Sigmoid colon (tissue), 7 donors: ENCODE measurements around the gene PDZD8. TPM values are rescaled to one million over a fixed set of nuclear protein-coding genes. Genes with fewer than 3 reads are reported as not detected.

Experiments
- DNase-seq: peaks from one replicate; pipeline ENCODE4 v3.0.0-alpha.2; 2019
- H3K27ac ChIP-seq, 4 donors: fragments of 200-600 bp; sonication (generic); one replicate each; pipeline ENCODE4 v1.5.1; 2016 to 2019; ENCODE audit warnings: mild to moderate bottlenecking in 1 of 4
- H3K27me3 ChIP-seq, 3 donors: fragments of 200-600 bp; sonication (generic); one replicate each; pipeline ENCODE4 v1.5.1; 2019; ENCODE audit warnings: mild to moderate bottlenecking in 1 of 3
- H3K36me3 ChIP-seq, 4 donors: fragments of 200-600 bp; sonication (generic); one replicate each; pipeline ENCODE4 v1.5.1; 2016 to 2019
- H3K4me1 ChIP-seq, 4 donors: fragments of 200-600 bp; sonication (generic); one replicate each; pipeline ENCODE4 v1.5.1; 2017 to 2019
- H3K4me3 ChIP-seq, 4 donors: fragments of 200-600 bp; sonication (generic); one replicate each; pipeline ENCODE4 v1.5.1; 2017 to 2019; ENCODE audit warnings: mild to moderate bottlenecking in 2 of 4, moderate library complexity in 1 of 4
- H3K9me3 ChIP-seq, 4 donors: fragments of 200-600 bp in 3 of 4; sonication (generic) in 3 of 4; one replicate each; pipeline versions ENCODE4 v1.5.1 to v1.6.1; 2013 to 2019
- EP300 ChIP-seq, 4 donors: sonication (generic); formaldehyde crosslinking; IDR thresholded peaks; one replicate each; pipeline ENCODE4 v1.6.1; 2017; ENCODE audit warnings: antibody characterized with exemption in 4 of 4
- POLR2A ChIP-seq, 2 donors: fragments of 450-650 bp; IDR thresholded peaks; one replicate each; pipeline ENCODE4 v1.6.1; 2016; ENCODE audit warnings: antibody characterized with exemption in 2 of 2, mild to moderate bottlenecking in 2 of 2, moderate library complexity in 2 of 2
- POLR2AphosphoS5 ChIP-seq, 4 donors: sonication (generic); formaldehyde crosslinking; IDR thresholded peaks; one replicate each; pipeline ENCODE4 v1.6.1; 2017; ENCODE audit warnings: antibody characterized with exemption in 4 of 4
- WGBS, 2 donors: extraction: QIAGEN DNeasy Blood & Tissue Kit; methylation state at CpG; one replicate each; pipeline ENCODE4 v1.1.7; 2013; 5-methylcytosine and 5-hydroxymethylcytosine counted together
- intact Hi-C: fragments of 100-400 bp; cut with DNase I; formaldehyde crosslinking; loops from one replicate; pipeline ENCODE4 v1.15.1; 2023
- polyA plus RNA-seq, 3 donors: library from polyadenylated mRNA; stranded (reverse); fragments of 200-250 nt; gene quantifications; one replicate each; pipeline ENCODE4 v1.2.3, GENCODE V29; 2013
- total RNA-seq, 4 donors: library from RNA; depleted of rRNA; stranded (reverse); fragments of >200 nt; gene quantifications; one replicate each; pipeline ENCODE4 v1.1.0, GENCODE V29; 2016
- TF ChIP-seq, protein P1 (sequence below), 4 experiments: fragments of 450-650 bp in 3 of 4; fragments of 200-600 bp in 1 of 4; IDR thresholded peaks; one replicate each; pipeline ENCODE4 v1.5.1; 2016 to 2019; ENCODE audit warnings: antibody characterized with exemption in 4 of 4, mild to moderate bottlenecking in 3 of 4, moderate library complexity in 2 of 4
- donor health status: healthy with polysubstance abuse.
- donor health status: Bipolar disorder and iron deficiency.
- donor health status: healthy.

The PDZD8 gene
- total and polyA plus RNA-seq, 7 donors: 3.5 to 34.3 (median 25.2) TPM

- H3K27ac ChIP-seq: no peak overlapping the region
- peaks cover 0 to 27% (median 13%) of the 10 kb centered on the region in 4 donors for H3K4me1 ChIP-seq
- no peaks in the 10 kb centered on the region for H3K27me3 ChIP-seq
- no peak for TF ChIP-seq POLR2A (IDR thresholded peaks at IDR 0.05)
- TF ChIP-seq, protein P1, sequence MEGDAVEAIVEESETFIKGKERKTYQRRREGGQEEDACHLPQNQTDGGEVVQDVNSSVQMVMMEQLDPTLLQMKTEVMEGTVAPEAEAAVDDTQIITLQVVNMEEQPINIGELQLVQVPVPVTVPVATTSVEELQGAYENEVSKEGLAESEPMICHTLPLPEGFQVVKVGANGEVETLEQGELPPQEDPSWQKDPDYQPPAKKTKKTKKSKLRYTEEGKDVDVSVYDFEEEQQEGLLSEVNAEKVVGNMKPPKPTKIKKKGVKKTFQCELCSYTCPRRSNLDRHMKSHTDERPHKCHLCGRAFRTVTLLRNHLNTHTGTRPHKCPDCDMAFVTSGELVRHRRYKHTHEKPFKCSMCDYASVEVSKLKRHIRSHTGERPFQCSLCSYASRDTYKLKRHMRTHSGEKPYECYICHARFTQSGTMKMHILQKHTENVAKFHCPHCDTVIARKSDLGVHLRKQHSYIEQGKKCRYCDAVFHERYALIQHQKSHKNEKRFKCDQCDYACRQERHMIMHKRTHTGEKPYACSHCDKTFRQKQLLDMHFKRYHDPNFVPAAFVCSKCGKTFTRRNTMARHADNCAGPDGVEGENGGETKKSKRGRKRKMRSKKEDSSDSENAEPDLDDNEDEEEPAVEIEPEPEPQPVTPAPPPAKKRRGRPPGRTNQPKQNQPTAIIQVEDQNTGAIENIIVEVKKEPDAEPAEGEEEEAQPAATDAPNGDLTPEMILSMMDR (IDR thresholded peaks at IDR 0.05): no peak
- no peak overlapping the region for H3K4me3 ChIP-seq
- DNase-seq: no peak
- intact Hi-C loops: loop anchor here (2.0 kb wide), 1 partner anchor 102 kb away; no protein-coding TSS in a partner anchor
- H3K9me3 ChIP-seq: no peaks in the 10 kb centered on the region
- H3K36me3 ChIP-seq: no peaks in the 10 kb centered on the region
Observed at GRCh38 chr10:117318909-117319308, 56.3 kb downstream of the PDZD8 start.

DNA sequence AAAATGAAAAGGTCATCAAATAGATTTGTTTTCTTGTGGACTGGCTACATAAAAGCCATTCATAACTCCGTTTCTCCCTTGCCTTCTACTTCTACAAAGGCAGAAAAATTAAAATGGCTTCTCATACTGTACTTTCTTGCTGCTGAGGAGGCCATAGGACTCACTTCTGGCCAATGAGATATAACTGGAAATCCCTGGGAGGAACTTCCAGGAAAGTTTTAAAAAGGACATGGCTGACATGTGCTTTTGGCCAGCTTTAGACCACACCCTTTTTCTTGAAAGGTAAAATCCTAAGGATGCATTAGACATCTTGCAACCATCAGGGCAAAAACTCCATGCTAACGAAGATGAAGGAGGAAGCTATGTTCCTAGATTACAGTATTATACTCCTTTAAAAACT, 58.5 kb downstream of the PDZD8 start:
- Histone ChIP-seq H3K36me3 (no peaks in the 10 kb centered on the region), H3K27ac (no peak overlapping the region), H3K4me3 (no peak overlapping the region), H3K9me3 (no peaks in the 10 kb centered on the region), H3K27me3 (no peaks in the 10 kb centered on the region), H3K4me1 (peaks cover 0 to 15% (median 7%) of the 10 kb centered on the region in 4 donors)
- no peak for TF ChIP-seq POLR2AphosphoS5 (IDR thresholded peaks at IDR 0.05)
- no peak for TF ChIP-seq EP300 (IDR thresholded peaks at IDR 0.05)
- TF ChIP-seq POLR2A (IDR thresholded peaks at IDR 0.05): no peak
- TF ChIP-seq, protein P1 (IDR thresholded peaks at IDR 0.05): no peak
- no peak for DNase-seq
- intact Hi-C loops: no loop called here
- 90 to 96% methylated on average over 2 of the region's 2 CpGs for WGBS, 2 donors

DNA sequence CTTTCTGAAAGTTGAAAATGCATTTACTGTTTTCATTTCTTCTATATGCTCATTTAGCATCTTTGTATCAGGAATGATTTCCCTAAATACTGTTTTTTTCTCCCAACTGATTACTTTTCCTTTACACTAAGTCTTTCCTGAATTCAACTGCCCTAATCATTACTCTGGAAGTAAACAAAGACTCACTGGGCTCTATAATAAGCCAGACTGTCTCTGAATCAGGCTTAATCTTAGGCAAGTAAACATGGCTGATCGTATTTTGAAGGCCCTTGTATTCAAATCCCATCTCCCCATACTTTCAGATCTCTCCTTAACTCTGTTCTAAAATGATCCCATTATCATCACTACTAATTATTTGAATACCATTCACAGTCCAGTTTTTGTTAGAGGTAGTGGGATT, 61.6 kb downstream of the PDZD8 start:
- 86 to 95% methylated on average over 1 of the region's 1 CpG for WGBS, 2 donors
- Histone ChIP-seq H3K27me3 (no peaks in the 10 kb centered on the region), H3K4me1 (peaks cover 0 to 9% (median 7%) of the 10 kb centered on the region in 4 donors), H3K27ac (no peak overlapping the region), H3K36me3 (no peaks in the 10 kb centered on the region), H3K9me3 (no peaks in the 10 kb centered on the region), H3K4me3 (no peak overlapping the region)
- TF ChIP-seq POLR2A (IDR thresholded peaks at IDR 0.05) (no peak), POLR2AphosphoS5 (IDR thresholded peaks at IDR 0.05) (no peak), EP300 (IDR thresholded peaks at IDR 0.05) (no peak)
- TF ChIP-seq, protein P1 (IDR thresholded peaks at IDR 0.05): no peak
- no peak for DNase-seq
- intact Hi-C loops: no loop called here

DNA sequence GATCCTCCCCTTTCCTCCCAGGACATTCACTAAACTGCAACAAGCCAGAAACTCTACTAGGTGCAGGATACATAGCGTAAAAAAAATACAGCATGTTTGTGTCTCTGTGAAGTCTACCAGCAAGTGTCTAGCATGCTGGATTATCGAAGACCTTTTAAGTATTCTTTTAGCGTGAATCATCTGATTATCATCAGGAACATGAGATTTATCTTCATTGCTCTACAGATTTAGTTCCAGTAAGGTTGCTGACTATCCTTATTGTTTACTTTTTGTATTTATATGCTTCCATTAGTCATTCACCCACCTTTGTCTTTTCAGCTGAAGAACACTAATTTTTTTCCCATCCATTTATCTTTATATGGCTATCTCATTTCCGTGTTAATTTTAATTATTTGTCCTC, 62.8 kb downstream of the PDZD8 start:
- Histone ChIP-seq H3K27me3 (no peaks in the 10 kb centered on the region), H3K4me3 (no peak overlapping the region), H3K27ac (no peak overlapping the region), H3K9me3 (no peaks in the 10 kb centered on the region), H3K4me1 (peaks cover 0 to 9% (median 7%) of the 10 kb centered on the region in 4 donors), H3K36me3 (no peaks in the 10 kb centered on the region)
- 94 to 97% methylated on average over 4 of the region's 4 CpGs for WGBS, 2 donors
- intact Hi-C loops: no loop called here
- TF ChIP-seq EP300 (IDR thresholded peaks at IDR 0.05) (no peak), POLR2A (IDR thresholded peaks at IDR 0.05) (no peak), POLR2AphosphoS5 (IDR thresholded peaks at IDR 0.05) (no peak)
- TF ChIP-seq, protein P1 (IDR thresholded peaks at IDR 0.05): no peak
- DNase-seq: no peak

GRCh38 chr10:117311261-117311660, 64.0 kb downstream of the PDZD8 start:
- TF ChIP-seq EP300 (IDR thresholded peaks at IDR 0.05) (no peak), POLR2AphosphoS5 (IDR thresholded peaks at IDR 0.05) (no peak)
- TF ChIP-seq, protein P1 (IDR thresholded peaks at IDR 0.05): no peak
- H3K9me3 ChIP-seq: no peaks in the 10 kb centered on the region
- DNase-seq: no peak
- no peaks in the 10 kb centered on the region for H3K27me3 ChIP-seq
- H3K4me1 ChIP-seq: peaks cover 0 to 9% (median 7%) of the 10 kb centered on the region in 4 donors
- H3K36me3 ChIP-seq: no peaks in the 10 kb centered on the region
- H3K4me3 ChIP-seq: no peak overlapping the region
- 97% methylated on average over 5 of the region's 5 CpGs for WGBS, 2 donors
- intact Hi-C loops: no loop called here
- H3K27ac ChIP-seq: no peak overlapping the region
